Activated naive CD8-positive, alpha-beta T cell (primary cell): ENCODE data around the gene VWDE.
"Not testable (repeated sequence)": the region's sequence is repeated elsewhere in the genome, so short reads cannot be mapped to it uniquely, and the experiment has no call there.

Source experiments
- H3K27ac Mint-ChIP-seq: one replicate; pipeline ENCODE4 v1.8.0; 2021; ENCODE audit warnings: mixed read lengths
- H3K27me3 Mint-ChIP-seq: one replicate; pipeline ENCODE4 v1.8.0; 2021; ENCODE audit warnings: mixed read lengths
- H3K36me3 Mint-ChIP-seq: one replicate; pipeline ENCODE4 v1.8.0; 2021; ENCODE audit warnings: mixed read lengths
- H3K4me1 Mint-ChIP-seq: one replicate; pipeline ENCODE4 v1.8.0; 2021; ENCODE audit warnings: low read depth, mixed read lengths
- H3K4me3 Mint-ChIP-seq: one replicate; pipeline ENCODE4 v1.8.0; 2021; ENCODE audit warnings: mild to moderate bottlenecking, mixed read lengths
- H3K9me3 Mint-ChIP-seq: one replicate; pipeline ENCODE4 v1.8.0; 2021; ENCODE audit warnings: low read depth, mixed read lengths

VWDE gene

GRCh38 chr7:12403287-12404181 lies at the start of gene VWDE:
Gene VWDE, minus strand, starts transcription at chr7:12403865. Its CDS starts 149 bp downstream, at chr7:12403716.
- peak within 1 kb of the TSS; percentile 85 for H3K4me3 Mint-ChIP-seq
- peak within 1 kb of the TSS; percentile 10 for H3K27ac Mint-ChIP-seq

GRCh38 chr7:12453136-12453535 lies 49.5 kb upstream of the VWDE start:
- H3K27me3 Mint-ChIP-seq, H3K4me1 Mint-ChIP-seq, H3K4me3 Mint-ChIP-seq, H3K27ac Mint-ChIP-seq, H3K36me3 Mint-ChIP-seq, H3K9me3 Mint-ChIP-seq: not testable (repeated sequence)

More at GRCh38 chr7:12403287-12404181, at the start of gene VWDE:
- Mint-ChIP-seq H3K36me3 (no peaks in the 10 kb centered on the region), H3K27me3 (peaks cover 29% of the 10 kb centered on the region), H3K9me3 (peaks cover 5% of the 10 kb centered on the region), H3K4me1 (peaks cover 13% of the 10 kb centered on the region)

- Mint-ChIP-seq H3K36me3 (no peaks in the 10 kb centered on the region), H3K27ac (no peak overlapping the region), H3K9me3 (no peaks in the 10 kb centered on the region), H3K4me3 (no peak overlapping the region), H3K27me3 (peaks cover 1% of the 10 kb centered on the region), H3K4me1 (no peaks in the 10 kb centered on the region)
Measured at GRCh38 chr7:12450615-12451014, 47.0 kb upstream of the VWDE start.

- no peaks in the 10 kb centered on the region for H3K36me3 Mint-ChIP-seq
- H3K4me1 Mint-ChIP-seq: no peaks in the 10 kb centered on the region
- H3K27me3 Mint-ChIP-seq: peaks cover 13% of the 10 kb centered on the region
- no peak overlapping the region for H3K4me3 Mint-ChIP-seq
- no peaks in the 10 kb centered on the region for H3K9me3 Mint-ChIP-seq
- H3K27ac Mint-ChIP-seq: no peak overlapping the region
Measured at GRCh38 chr7:12444785-12445184, 41.1 kb upstream of the VWDE start.

- Mint-ChIP-seq H3K36me3 (no peaks in the 10 kb centered on the region), H3K4me3 (no peak overlapping the region), H3K9me3 (no peaks in the 10 kb centered on the region), H3K27me3 (peaks cover 13% of the 10 kb centered on the region), H3K27ac (no peak overlapping the region), H3K4me1 (no peaks in the 10 kb centered on the region)
Measured at GRCh38 chr7:12440229-12440628, 36.6 kb upstream of the VWDE start.

- Mint-ChIP-seq H3K27me3 (peaks cover 4% of the 10 kb centered on the region), H3K4me1 (no peaks in the 10 kb centered on the region)
Measured at GRCh38 chr7:12436896-12437535, 33.4 kb upstream of the VWDE start.

GRCh38 chr7:12436126-12436525 lies 32.5 kb upstream of the VWDE start:
- Mint-ChIP-seq H3K9me3 (no peaks in the 10 kb centered on the region), H3K27ac (no peak overlapping the region), H3K4me1 (no peaks in the 10 kb centered on the region), H3K27me3 (peaks cover 4% of the 10 kb centered on the region), H3K36me3 (no peaks in the 10 kb centered on the region), H3K4me3 (no peak overlapping the region)

More at GRCh38 chr7:12436896-12437535, 33.4 kb upstream of the VWDE start:
- H3K27ac Mint-ChIP-seq: no peak overlapping the region
- H3K9me3 Mint-ChIP-seq: no peaks in the 10 kb centered on the region
- no peak overlapping the region for H3K4me3 Mint-ChIP-seq
- H3K36me3 Mint-ChIP-seq: no peaks in the 10 kb centered on the region

GRCh38 chr7:12434012-12434642 lies 30.5 kb upstream of the VWDE start:
- H3K27me3 Mint-ChIP-seq: peaks cover 1% of the 10 kb centered on the region
- H3K9me3 Mint-ChIP-seq: no peaks in the 10 kb centered on the region
- H3K36me3 Mint-ChIP-seq: no peaks in the 10 kb centered on the region
- no peak overlapping the region for H3K27ac Mint-ChIP-seq
- H3K4me1 Mint-ChIP-seq: no peaks in the 10 kb centered on the region
- H3K4me3 Mint-ChIP-seq: no peak overlapping the region

GRCh38 chr7:12431886-12432556 lies 28.4 kb upstream of the VWDE start:
- H3K27me3 Mint-ChIP-seq: peaks cover 1% of the 10 kb centered on the region
- H3K27ac Mint-ChIP-seq: no peak overlapping the region
- no peaks in the 10 kb centered on the region for H3K4me1 Mint-ChIP-seq
- H3K4me3 Mint-ChIP-seq: no peak overlapping the region
- H3K9me3 Mint-ChIP-seq: no peaks in the 10 kb centered on the region
- H3K36me3 Mint-ChIP-seq: no peaks in the 10 kb centered on the region

GRCh38 chr7:12425311-12425710 lies 21.6 kb upstream of the VWDE start:
- H3K4me1 Mint-ChIP-seq: no peaks in the 10 kb centered on the region
- H3K36me3 Mint-ChIP-seq: no peaks in the 10 kb centered on the region

GRCh38 chr7:12423997-12424745 lies 20.5 kb upstream of the VWDE start:
- H3K27me3 Mint-ChIP-seq: peaks cover 4% of the 10 kb centered on the region
- H3K36me3 Mint-ChIP-seq: no peaks in the 10 kb centered on the region
- no peak overlapping the region for H3K4me3 Mint-ChIP-seq

More at GRCh38 chr7:12425311-12425710, 21.6 kb upstream of the VWDE start:
- Mint-ChIP-seq H3K4me3 (no peak overlapping the region), H3K27me3 (peaks cover 3% of the 10 kb centered on the region), H3K9me3 (no peaks in the 10 kb centered on the region), H3K27ac (no peak overlapping the region)

GRCh38 chr7:12423355-12423996 lies 19.8 kb upstream of the VWDE start:
- H3K4me3 Mint-ChIP-seq: no peak overlapping the region
- no peaks in the 10 kb centered on the region for H3K4me1 Mint-ChIP-seq
- H3K27ac Mint-ChIP-seq: no peak overlapping the region
- peaks cover 4% of the 10 kb centered on the region for H3K27me3 Mint-ChIP-seq
- H3K36me3 Mint-ChIP-seq: no peaks in the 10 kb centered on the region
- H3K9me3 Mint-ChIP-seq: no peaks in the 10 kb centered on the region

More at GRCh38 chr7:12423997-12424745, 20.5 kb upstream of the VWDE start:
- no peaks in the 10 kb centered on the region for H3K4me1 Mint-ChIP-seq
- H3K27ac Mint-ChIP-seq: no peak overlapping the region
- H3K9me3 Mint-ChIP-seq: no peaks in the 10 kb centered on the region

- Mint-ChIP-seq H3K4me1 (no peaks in the 10 kb centered on the region), H3K27me3 (peaks cover 4% of the 10 kb centered on the region), H3K27ac (no peak overlapping the region), H3K9me3 (no peaks in the 10 kb centered on the region), H3K4me3 (no peak overlapping the region), H3K36me3 (no peaks in the 10 kb centered on the region)
Measured at GRCh38 chr7:12422554-12423320, 19.1 kb upstream of the VWDE start.
